ENCODE results near the gene CTTNBP2. TPM values are rescaled to one million over a fixed set of nuclear protein-coding genes. Genes with fewer than 3 reads are reported as not detected.

Gene CTTNBP2
- total and polyA plus RNA-seq, 12 donors: 1.2 to 6.7 (median 3.9) TPM

DNA sequence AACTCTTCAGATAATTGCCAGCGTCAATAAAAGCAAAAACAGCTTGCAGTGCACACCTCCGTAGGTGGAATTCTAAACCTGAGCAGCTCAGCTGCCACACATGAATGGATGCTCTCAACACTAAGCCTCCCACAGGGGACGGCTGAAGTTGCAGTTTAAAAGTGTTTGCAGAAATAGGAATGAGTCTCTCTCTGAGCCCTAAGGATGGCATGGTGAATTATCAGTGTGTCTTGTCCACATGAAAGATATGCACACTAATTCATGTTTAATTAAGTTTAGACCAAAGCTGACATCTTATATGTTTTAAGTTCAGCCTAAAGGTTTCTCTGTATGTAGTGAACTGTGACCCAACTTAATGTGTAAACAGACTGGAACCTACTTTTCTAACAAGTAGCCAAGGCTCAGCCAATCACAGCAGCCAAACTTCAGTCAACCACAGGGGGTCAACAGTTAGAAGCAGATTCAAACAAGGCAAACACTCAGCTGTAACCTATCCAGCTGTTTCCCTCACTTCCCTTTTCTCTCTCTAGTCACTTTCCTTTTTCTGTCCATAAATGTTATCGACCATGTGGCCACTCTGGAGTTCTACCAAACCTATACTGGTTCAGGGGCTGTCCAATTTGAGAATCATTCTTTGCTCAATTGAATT is 38.1 kb downstream of the CTTNBP2 start:
- Histone ChIP-seq H3K27ac (no peak overlapping the region), H3K4me3 (no peak overlapping the region), H3K4me1 (replicated peaks in 1 of 2) (no peaks in the 10 kb centered on the region), H3K36me3 (replicated peaks in 1 of 2) (no peaks in the 10 kb centered on the region), H3K27me3 (no peaks in the 10 kb centered on the region), H3K9me3 (replicated peaks in 1 of 3) (no peaks in the 10 kb centered on the region)
- DNase-seq: no peak
- no peak for TF ChIP-seq POLR2A (IDR thresholded peaks at IDR 0.05)
- TF ChIP-seq, protein P1, sequence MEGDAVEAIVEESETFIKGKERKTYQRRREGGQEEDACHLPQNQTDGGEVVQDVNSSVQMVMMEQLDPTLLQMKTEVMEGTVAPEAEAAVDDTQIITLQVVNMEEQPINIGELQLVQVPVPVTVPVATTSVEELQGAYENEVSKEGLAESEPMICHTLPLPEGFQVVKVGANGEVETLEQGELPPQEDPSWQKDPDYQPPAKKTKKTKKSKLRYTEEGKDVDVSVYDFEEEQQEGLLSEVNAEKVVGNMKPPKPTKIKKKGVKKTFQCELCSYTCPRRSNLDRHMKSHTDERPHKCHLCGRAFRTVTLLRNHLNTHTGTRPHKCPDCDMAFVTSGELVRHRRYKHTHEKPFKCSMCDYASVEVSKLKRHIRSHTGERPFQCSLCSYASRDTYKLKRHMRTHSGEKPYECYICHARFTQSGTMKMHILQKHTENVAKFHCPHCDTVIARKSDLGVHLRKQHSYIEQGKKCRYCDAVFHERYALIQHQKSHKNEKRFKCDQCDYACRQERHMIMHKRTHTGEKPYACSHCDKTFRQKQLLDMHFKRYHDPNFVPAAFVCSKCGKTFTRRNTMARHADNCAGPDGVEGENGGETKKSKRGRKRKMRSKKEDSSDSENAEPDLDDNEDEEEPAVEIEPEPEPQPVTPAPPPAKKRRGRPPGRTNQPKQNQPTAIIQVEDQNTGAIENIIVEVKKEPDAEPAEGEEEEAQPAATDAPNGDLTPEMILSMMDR (IDR thresholded peaks at IDR 0.05): no peak
- intact Hi-C loops (cut with DNase I): no loop called here
- 58 to 60% (median 60%) methylated on average over 4 of the region's 4 CpGs for WGBS, 4 donors

DNA sequence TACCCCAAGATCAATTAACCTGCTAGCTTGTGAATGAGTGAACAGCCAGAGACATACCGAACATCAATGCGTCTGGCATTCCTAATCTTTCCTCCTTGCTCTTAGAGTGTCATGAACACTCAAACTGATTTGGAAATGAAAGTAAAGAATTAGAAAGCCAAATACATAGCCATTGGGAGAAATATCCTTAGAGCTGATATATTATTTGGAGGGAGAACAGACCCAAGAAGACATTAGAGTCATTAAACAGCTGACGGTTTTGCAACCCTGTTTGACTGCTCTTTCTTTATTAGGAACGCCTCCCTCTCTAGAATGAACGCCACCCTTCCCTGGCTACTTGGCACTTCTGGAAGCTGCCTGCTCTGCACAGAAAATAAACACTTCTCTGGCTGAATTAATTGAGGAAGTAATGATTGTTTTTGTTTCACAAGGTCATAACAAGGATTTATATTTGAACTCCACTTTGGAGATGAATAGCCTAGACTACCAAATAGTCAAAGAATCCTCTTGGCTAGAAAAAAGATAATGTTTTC is 42.8 kb downstream of the CTTNBP2 start:
- intact Hi-C loops (cut with DNase I): no loop called here
- Histone ChIP-seq H3K27ac (no peak overlapping the region), H3K27me3 (no peaks in the 10 kb centered on the region), H3K4me1 (replicated peaks in 1 of 2) (no peaks in the 10 kb centered on the region), H3K4me3 (no peak overlapping the region), H3K9me3 (replicated peaks in 1 of 3) (no peaks in the 10 kb centered on the region), H3K36me3 (replicated peaks in 1 of 2) (no peaks in the 10 kb centered on the region)
- peak in 3 of 7 donors; percentile 12 to 18 (median 16) for DNase-seq
- TF ChIP-seq, protein P1 (IDR thresholded peaks at IDR 0.05): no peak
- TF ChIP-seq POLR2A (IDR thresholded peaks at IDR 0.05): no peak
- WGBS, 4 donors: 45 to 64% (median 48%) methylated on average over 5 of the region's 5 CpGs

DNA sequence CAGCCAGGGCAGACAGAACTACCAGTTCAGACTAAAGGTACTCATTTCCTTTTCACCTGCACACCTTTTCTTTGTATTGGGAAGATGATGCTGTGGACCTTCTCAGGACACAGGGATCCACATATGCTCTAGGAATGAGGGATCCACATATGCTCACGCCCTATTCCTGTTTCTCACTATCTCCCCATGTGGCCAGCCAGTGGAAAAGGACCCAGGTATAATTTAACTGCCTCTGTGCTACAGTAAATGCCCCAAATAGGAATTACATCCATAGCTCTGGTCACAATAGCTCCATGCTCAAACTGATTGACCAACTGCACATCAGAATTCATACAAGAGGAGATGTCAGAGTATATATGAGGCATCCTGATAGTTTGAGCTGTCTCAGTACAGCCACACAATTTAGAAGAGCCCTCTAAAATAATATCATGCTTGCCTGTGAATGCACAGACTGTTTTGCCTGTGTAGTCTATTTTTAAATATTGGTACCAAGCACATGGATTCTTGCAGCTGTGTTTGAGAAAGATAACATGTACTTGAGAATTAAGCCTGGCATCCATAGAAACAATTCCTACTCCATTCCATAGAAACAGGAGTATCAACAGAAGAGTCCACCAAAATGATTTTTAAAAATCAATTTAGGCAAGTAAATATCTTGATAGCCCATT is 43.7 kb downstream of the CTTNBP2 start:
- no peaks in the 10 kb centered on the region for H3K27me3 ChIP-seq
- intact Hi-C loops (cut with DNase I): no loop called here
- DNase-seq: no peak
- H3K4me1 ChIP-seq (replicated peaks in 1 of 2): no peaks in the 10 kb centered on the region
- TF ChIP-seq POLR2A (IDR thresholded peaks at IDR 0.05): no peak
- TF ChIP-seq, protein P1 (IDR thresholded peaks at IDR 0.05): no peak
- 63 to 78% (median 64%) methylated on average over 1 of the region's 1 CpG for WGBS, 4 donors
- H3K36me3 ChIP-seq (replicated peaks in 1 of 2): no peaks in the 10 kb centered on the region
- no peak overlapping the region for H3K4me3 ChIP-seq
- no peaks in the 10 kb centered on the region for H3K9me3 ChIP-seq (replicated peaks in 1 of 3)
- no peak overlapping the region for H3K27ac ChIP-seq

DNA sequence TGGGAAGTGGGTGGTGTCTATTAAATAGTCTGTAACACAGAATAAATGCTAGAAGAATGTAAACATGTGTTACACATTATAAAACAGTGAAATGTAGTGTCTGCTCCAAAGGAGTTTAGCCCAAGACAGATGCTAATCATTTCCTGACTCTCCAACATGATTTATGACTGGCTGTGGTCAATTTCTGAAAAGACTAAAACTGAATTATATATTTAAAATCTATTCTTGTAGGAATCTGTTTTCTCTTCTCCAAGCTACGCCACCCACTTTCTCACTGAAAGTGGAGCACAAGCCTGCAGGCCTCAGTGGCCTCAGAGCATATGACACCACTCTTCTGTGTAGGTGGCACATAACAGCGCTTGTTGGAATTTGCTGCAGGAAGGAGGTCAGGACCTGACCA is 44.4 kb downstream of the CTTNBP2 start:
- H3K9me3 ChIP-seq (replicated peaks in 1 of 3): no peaks in the 10 kb centered on the region
- intact Hi-C loops (cut with DNase I): no loop called here
- TF ChIP-seq, protein P1 (IDR thresholded peaks at IDR 0.05): no peak
- TF ChIP-seq POLR2A (IDR thresholded peaks at IDR 0.05): no peak

More for the DNA sequence above, 44.4 kb downstream of the CTTNBP2 start:
- Histone ChIP-seq H3K27me3 (no peaks in the 10 kb centered on the region), H3K27ac (no peak overlapping the region), H3K4me1 (replicated peaks in 1 of 2) (no peaks in the 10 kb centered on the region), H3K36me3 (replicated peaks in 1 of 2) (no peaks in the 10 kb centered on the region), H3K4me3 (no peak overlapping the region)
- no peak for DNase-seq
- 65 to 86% (median 79%) methylated on average over 2 of the region's 2 CpGs for WGBS, 4 donors

All from adrenal gland (tissue), 12 donors.